Cardiac fibroblast (primary cell): ENCODE measurements around the gene NSMF.

Experiments used
- DNase-seq, 2 donors: peaks; one replicate each; pipeline versions ENCODE4 v3.0.0 to v3.0.0-alpha.2; 2010; ENCODE audit warnings: low read depth in 2 of 2
- H3K4me3 ChIP-seq, 2 donors: replicated peaks in 1 of 2; 1 replicate in 1 of 2; 2 replicates in 1 of 2; pipeline ENCODE4 v1.5.1; 2011; ENCODE audit warnings: low read depth in 2 of 2, low read length in 2 of 2, mild to moderate bottlenecking in 2 of 2, moderate library complexity in 1 of 2
- TF ChIP-seq, protein P1 (sequence below): IDR thresholded peaks from one replicate; pipeline ENCODE4 v1.5.1; 2011; ENCODE audit warnings: low read depth, mild to moderate bottlenecking, low read length, inconsistent platforms

The NSMF gene

GRCh38 chr9:137460363-137461315 lies 1.5 kb upstream of the NSMF start:
- DNase-seq = no peak
- H3K4me3 ChIP-seq = no peak overlapping the region
- TF ChIP-seq, protein P1, sequence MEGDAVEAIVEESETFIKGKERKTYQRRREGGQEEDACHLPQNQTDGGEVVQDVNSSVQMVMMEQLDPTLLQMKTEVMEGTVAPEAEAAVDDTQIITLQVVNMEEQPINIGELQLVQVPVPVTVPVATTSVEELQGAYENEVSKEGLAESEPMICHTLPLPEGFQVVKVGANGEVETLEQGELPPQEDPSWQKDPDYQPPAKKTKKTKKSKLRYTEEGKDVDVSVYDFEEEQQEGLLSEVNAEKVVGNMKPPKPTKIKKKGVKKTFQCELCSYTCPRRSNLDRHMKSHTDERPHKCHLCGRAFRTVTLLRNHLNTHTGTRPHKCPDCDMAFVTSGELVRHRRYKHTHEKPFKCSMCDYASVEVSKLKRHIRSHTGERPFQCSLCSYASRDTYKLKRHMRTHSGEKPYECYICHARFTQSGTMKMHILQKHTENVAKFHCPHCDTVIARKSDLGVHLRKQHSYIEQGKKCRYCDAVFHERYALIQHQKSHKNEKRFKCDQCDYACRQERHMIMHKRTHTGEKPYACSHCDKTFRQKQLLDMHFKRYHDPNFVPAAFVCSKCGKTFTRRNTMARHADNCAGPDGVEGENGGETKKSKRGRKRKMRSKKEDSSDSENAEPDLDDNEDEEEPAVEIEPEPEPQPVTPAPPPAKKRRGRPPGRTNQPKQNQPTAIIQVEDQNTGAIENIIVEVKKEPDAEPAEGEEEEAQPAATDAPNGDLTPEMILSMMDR = no peak

- TF ChIP-seq, protein P1 = no peak
- no peak for DNase-seq
- peak overlapping the region; percentile 29 to 42 for H3K4me3 ChIP-seq
These were observed 648 bp upstream of the NSMF start for GRCh38 chr9:137459601-137460362.

DNA sequence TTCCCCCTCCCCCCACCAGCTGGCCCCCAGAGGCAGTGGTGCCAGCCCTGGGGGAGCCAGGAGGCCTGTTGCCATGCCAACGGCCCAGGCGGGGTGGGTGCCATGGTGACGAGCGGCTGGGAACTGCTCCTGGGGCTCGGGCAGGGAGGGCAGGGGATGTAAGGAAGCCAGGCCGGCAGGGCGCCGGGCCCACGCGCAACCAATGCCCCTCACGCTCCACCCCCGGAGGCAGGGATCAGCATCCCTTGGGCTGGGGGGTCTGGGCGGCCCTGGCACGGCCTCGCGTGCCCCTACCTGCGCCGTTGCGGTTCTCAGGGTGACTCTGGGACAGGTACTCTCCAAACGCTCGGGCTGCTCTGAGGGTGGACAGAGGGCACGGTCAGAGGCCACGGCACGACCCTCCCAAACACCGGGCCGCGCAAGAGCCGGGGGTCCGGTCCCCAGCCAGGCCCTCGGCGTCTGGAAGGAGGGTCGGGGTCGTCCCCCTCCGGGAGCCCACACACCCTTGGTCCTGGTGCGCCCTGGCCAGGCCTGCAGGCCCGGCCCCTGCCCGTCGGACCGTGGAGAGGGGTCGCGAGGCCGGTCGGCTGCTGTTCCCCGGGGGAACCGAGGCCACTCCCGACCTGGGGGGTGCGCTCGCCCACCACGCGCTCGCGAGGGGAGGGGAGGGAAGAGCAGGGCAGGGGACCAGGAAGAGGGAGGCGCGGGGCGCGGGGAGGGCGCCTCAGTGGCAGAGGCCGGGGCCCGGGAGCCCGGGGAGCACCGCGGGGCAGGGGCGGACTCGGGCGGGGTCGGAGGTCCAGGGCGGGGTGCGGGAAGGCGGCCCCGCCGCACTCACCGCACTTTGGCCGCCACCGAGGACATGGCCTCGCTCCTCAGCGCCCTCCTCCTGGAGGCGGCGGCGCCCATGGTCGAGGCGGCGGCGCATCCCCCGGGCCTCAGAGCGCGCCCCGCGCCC lies 661 bp downstream of the NSMF start:
- TF ChIP-seq, protein P1 = no peak
- H3K4me3 ChIP-seq = peak overlapping the region; percentile 65 to 73
- DNase-seq = peak in 1 of 2 donors; percentile 27

DNA sequence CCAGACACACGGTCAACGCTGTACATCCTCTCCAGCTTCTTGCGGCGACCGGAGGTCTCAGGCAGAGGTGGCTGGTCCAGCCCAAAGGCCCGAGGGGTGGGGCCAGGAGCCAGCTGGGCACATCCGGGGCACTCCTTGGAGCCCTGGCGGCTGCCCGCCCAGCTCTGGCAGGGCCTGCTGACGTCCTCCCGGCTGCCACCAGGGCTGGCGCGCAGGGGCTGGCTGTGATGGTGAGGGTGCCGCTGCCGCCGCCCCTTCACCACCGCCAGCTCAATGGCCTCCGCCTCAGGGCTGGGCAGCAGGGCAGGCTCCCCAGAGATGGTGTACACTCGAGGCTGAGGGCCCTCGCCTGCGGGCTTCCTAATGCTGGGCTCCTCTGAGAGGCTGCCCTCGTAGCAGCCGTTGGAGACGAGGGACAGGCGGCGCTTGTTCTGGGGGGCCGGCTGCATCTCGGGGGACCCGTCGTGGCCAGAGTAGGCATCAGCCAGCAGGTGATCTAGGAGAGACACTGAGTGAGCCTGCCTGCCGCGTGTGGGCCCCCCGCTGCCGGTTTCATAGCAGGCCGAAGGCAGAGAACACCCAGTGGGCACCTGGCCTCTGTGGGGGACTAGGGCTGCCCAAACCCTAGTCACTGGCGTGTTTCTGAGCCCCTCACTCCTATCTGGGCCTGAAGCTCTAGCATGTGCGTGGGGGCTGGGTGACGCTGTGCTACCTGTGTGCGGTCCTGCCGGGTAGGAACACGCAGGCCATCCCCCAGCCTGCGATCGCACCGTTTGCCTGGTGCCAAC lies 1.5 kb downstream of the NSMF start:
- no peak for DNase-seq
- peak overlapping the region; percentile 65 to 73 for H3K4me3 ChIP-seq
- TF ChIP-seq, protein P1 = no peak

GRCh38 chr9:137456864-137457405 lies 2.2 kb downstream of the NSMF start:
- H3K4me3 ChIP-seq = no peak overlapping the region
- DNase-seq = no peak
- TF ChIP-seq, protein P1 = no peak
